Stimulated activated naive CD8-positive, alpha-beta T cell treated with anti-CD3 and anti-CD28 coated beads, Interleukin-15, Interleukin-2, amounts not matched to agents 100 U/mL and 50 U/mL, for 24 hours (primary cell): ENCODE measurements around the gene EXOC1L.

ENCODE experiments used
- ATAC-seq: fragments of 150-1000 bp; cut with Tn5 transposase; one replicate; pipeline ENCODE4 v1.10.0; 2021
- DNase-seq: peaks from one replicate; pipeline ENCODE4 v3.0.0; 2021

Gene EXOC1L

DNA sequence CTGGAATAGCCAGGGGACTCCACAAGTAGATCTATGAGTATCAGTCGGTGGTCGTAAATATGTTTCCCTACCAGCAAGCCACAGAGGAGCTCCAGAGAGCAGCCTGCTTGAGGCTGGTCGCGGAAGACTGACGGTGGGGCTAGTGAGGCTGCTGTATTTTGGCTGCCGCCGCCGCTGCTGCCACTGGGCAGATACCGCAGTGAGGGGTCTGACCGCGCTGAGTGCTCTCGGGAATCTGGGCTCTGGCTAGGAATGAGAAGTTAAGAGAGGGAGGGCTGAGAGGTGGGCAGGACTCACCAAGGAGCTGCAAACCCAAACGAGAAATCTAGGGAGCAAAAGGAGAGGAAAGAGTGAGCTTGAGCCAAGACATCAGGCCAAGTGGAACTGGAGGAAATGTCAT, at the start of gene EXOC1L:
Gene EXOC1L (plus strand): TSS at position 157 of the 400 bp plus-strand sequence. CDS start 237 bp downstream, at position 394.
- DNase-seq (peak; percentile 8), ATAC-seq (no peak)

DNA sequence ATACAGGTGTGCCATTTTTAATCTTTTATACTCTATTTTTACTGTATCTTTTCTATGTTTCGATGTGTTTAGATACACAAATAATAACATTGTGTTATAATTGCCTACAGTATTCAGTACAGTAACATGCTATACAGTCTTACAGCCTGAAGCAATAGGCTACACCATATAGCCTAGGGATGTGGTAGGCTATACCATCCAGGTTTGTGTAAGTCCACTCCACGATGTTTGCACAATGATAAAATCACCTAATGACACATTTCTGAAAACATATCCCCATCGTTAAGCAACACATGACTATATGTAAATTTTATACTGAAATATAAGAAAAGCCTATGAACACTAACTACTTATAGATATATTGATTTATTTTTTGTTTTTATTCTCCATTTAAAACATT, 48.9 kb upstream of the EXOC1L start:
- DNase-seq (no peak), ATAC-seq (no peak)

DNA sequence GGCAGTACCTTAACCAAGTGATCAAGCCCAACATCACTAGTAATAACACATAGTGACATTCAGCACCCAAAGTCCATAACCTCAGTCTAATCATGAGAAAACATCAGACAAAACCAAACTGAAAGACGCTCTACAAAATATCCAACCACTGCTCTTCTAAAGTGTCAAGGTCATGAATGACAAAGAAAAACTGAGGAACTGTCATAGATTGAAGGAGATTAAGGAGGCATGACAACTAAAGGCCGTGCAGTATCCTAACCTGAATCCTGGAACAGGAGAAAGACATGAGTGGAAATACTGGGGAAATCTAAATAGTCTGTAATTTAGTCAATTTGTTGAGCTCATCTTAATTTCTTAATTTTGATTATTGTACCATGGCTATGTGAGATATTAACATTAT, 38.2 kb upstream of the EXOC1L start:
- ATAC-seq = no peak

GRCh38 chr4:55781812-55782211, 37.8 kb upstream of the EXOC1L start:
- DNase-seq = no peak

More for the DNA sequence above, 38.2 kb upstream of the EXOC1L start:
- DNase-seq = no peak

DNA sequence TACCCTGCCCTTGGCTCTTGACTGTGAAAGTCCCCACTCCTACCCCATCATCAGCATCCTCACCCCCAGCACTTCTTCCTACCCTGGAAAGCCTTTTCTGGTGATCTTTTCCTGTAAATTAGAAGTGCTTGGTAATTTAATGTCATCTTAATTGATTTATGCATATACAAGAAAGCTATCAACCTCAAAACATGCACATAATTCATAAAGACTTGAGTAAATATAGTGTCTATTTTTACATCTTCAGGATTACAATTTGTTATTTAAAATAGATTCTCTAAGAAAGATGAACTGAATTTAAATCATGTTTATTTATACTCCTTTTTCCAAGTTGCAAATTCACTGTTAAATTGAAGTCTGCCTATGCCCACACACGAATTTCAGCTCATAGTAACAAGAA, 36.0 kb upstream of the EXOC1L start:
- ATAC-seq (no peak), DNase-seq (no peak)

More at GRCh38 chr4:55781812-55782211, 37.8 kb upstream of the EXOC1L start:
- no peak for ATAC-seq

DNA sequence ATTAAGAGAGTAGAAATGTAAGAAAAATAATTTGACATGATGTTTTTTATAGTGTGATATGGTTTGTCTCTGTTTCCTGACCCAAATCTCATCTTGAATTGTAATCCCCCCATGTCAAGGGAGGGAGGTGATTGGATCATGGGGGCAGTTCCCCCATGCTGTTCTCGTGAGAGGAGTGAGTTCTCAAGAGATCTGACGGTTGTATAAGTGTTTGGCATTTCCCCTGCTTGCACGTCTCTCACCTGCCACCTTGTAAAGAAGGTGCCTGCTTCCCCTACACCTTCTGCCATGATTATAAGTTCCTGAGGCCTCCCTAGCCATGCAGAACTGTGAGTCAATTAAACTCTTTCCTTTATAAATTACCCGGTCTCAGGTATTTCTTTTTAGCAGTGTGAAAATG, 34.8 kb upstream of the EXOC1L start:
- DNase-seq (no peak), ATAC-seq (no peak)

DNA sequence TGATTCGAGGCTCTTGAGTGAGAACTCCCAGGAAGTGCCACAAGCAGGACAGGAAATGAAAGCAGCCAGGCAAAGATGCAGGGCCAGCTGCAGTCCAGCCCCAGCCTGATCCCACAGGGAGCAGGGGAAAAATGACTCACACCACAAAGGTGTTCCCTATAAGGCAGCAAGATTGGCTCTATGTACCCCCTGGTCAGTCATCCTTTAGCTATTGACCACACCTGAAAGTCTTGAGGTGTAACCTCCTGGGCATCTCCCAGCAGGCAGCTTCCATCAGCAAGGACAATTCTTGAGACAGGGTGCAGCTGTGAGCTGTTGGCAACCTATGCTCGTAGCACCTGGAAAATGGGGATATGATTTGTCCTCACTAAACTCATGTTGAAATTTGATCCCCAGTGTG, 27.9 kb upstream of the EXOC1L start:
- DNase-seq (no peak), ATAC-seq (no peak)

DNA sequence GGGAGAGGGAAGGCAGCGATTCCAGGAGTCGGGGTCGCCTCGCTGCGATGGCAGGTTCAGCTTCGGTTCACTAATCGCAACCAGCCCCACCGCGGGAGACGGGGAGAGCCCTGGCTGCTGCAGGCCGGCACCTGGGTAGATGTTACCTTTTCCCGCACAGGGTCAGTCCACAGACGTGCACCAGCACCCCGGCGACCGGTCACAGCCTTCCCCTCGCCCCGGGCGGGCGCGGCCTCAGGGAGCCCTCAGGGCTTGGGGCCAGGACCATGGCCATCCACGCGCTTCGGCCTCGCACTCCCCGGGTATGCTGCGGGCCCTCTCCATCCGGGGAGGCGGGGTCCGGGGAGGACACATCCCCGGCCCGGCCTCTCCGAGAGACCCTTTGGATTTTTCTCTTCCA, 26.1 kb upstream of the EXOC1L start:
- DNase-seq (no peak), ATAC-seq (no peak)

- DNase-seq (no peak), ATAC-seq (no peak)
Measured at GRCh38 chr4:55794053-55794452, 25.5 kb upstream of the EXOC1L start.

GRCh38 chr4:55795341-55795740, 24.2 kb upstream of the EXOC1L start:
- ATAC-seq = no peak
- no peak for DNase-seq

GRCh38 chr4:55801498-55801897, 18.1 kb upstream of the EXOC1L start:
- no peak for DNase-seq
- no peak for ATAC-seq

DNA sequence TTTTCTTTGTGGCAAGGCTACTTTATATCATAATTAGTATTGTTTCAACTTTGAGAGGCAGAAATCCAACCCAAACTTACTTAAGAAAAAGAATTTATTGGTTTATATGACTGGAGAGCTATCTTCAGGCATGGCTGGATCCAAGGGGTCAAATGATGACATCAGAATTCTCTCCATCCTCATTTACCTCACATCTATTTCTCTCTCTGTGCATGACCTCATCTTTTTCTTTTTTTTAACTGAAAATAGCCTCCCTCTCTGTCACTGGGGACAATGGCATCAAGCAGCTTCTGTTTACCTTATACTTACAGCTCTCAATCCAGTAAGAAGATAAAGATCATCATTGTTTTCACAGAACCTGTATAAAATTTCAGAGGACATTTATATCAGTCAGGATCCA, 12.0 kb upstream of the EXOC1L start:
- ATAC-seq = no peak
- no peak for DNase-seq

GRCh38 chr4:55808186-55808585, 11.4 kb upstream of the EXOC1L start:
- ATAC-seq = no peak
- no peak for DNase-seq

DNA sequence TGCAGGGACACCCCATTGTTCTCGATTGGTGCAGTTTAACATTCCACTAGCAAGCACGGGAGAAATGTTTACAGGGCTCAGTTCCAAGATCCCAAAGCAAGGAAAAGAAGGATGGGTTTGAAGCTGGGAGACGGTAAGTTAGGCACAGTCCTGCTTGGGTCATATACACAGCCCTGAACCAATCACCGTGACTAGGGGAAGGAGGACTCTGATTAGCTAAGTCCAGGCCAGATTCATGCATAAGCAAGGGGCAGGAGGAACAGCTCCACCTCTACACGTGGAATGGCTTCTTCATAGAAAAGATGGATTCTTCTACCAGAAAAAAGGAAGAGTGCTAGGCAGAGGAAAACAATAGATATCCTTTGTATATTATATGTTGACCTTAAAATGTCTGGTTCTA, 11.0 kb upstream of the EXOC1L start:
- no peak for DNase-seq

GRCh38 chr4:55817691-55818090, 1.9 kb upstream of the EXOC1L start:
- ATAC-seq = no peak

More for the DNA sequence above, 11.0 kb upstream of the EXOC1L start:
- ATAC-seq = no peak

GRCh38 chr4:55820279-55820678, 689 bp downstream of the EXOC1L start:
- no peak for DNase-seq
- no peak for ATAC-seq

More at GRCh38 chr4:55817691-55818090, 1.9 kb upstream of the EXOC1L start:
- DNase-seq = no peak

DNA sequence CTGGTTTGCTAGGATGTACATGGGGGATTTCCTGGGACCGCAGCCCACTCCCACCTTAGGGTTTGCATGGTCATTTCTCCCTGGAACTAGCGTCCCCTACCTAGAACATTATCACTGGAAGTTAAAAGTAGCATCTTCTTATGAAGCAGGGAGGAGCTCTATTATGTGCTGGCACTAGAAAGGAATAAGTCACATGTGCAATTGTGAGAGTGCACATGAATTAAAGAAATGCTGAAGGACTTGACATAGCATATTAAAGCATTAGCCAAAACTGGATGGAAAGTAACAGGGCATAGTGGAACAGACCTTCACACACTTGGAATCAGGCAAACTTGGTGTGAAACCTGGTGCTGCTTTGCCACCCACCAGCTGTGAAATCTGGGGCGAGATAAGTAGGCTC, 2.7 kb downstream of the EXOC1L start:
- DNase-seq (no peak), ATAC-seq (no peak)

- no peak for ATAC-seq
- DNase-seq = no peak
Measured at GRCh38 chr4:55824865-55825264, 5.3 kb downstream of the EXOC1L start.

DNA sequence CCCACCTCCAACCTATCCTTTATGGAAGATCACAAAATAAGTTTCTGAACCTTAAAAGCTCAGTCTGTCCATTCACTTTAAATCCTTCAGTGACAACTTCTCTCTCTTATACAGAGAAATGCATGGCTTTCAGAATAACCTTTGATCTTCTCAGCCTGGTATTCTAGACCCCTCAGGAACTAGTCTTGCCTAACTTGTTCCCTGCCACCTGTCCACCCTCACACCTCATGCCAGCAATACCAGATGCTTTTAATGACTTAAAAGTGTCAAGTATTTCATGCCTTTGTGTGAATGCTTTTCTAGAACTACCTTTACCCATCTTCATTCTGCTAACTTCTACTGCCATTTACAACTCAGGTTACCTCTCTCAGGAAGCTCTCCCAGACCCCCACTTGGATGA, 7.4 kb downstream of the EXOC1L start:
- DNase-seq = no peak

DNA sequence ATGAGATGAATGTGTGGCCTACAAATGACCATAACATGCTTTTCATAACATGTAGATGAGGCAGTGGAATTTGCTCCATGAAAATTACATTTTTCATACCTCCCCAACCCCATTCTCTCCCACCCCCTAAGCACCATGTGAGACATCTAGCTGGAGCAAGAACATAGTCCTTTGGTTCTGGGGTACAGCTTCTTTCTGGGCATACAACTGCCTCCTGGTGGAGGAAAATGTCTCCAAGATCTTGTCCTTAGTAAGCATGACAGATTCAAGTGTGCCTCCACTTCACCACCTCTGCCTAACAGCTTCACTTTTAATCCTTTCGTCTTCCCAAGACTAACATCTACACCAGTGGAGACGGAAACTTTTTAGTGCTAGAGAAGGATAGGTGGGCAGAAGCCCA, 8.0 kb downstream of the EXOC1L start:
- ATAC-seq (no peak), DNase-seq (no peak)

More for the DNA sequence above, 7.4 kb downstream of the EXOC1L start:
- ATAC-seq = no peak

- no peak for DNase-seq
- no peak for ATAC-seq
Measured at GRCh38 chr4:55830048-55830447, 10.5 kb downstream of the EXOC1L start.

GRCh38 chr4:55830716-55831115, 11.1 kb downstream of the EXOC1L start:
- DNase-seq = no peak
- ATAC-seq = no peak

- DNase-seq (no peak), ATAC-seq (no peak)
Measured at GRCh38 chr4:55834086-55834795, 14.7 kb downstream of the EXOC1L start.

- ATAC-seq (no peak), DNase-seq (no peak)
Measured at GRCh38 chr4:55837903-55838302, 18.3 kb downstream of the EXOC1L start.
